Peyer's patch (tissue), 4 donors: ENCODE measurements around the gene MLX. TPM values are rescaled to one million over a fixed set of nuclear protein-coding genes. Genes with fewer than 3 reads are reported as not detected.
A peak's percentile ranks its signal among the peaks of the same experiment; 100 is the strongest.
"Not testable (repeated sequence)": the region's sequence is repeated elsewhere in the genome, so short reads cannot be mapped to it uniquely, and the experiment has no call there.

Experiments used
- DNase-seq, 3 donors: peaks; one replicate each; pipeline ENCODE4 v3.0.0-alpha.2; 2017 to 2019
- H3K27ac ChIP-seq, 4 donors: fragments of 200-600 bp; sonication (generic); one replicate each; pipeline ENCODE4 v1.5.1; 2016 to 2019
- H3K27me3 ChIP-seq, 2 donors: fragments of 200-600 bp; sonication (generic); one replicate each; pipeline ENCODE4 v1.5.1; 2019
- H3K36me3 ChIP-seq, 3 donors: fragments of 200-600 bp; sonication (generic); one replicate each; pipeline ENCODE4 v1.5.1; 2016 to 2019
- H3K4me1 ChIP-seq, 4 donors: fragments of 200-600 bp; sonication (generic); one replicate each; pipeline ENCODE4 v1.5.1; 2016 to 2019
- H3K4me3 ChIP-seq, 4 donors: fragments of 200-600 bp; sonication (generic); 1 replicate in 3 of 4; 2 replicates in 1 of 4; pipeline ENCODE4 v1.5.1; 2016 to 2019; ENCODE audit warnings: mild to moderate bottlenecking in 1 of 4
- H3K9me3 ChIP-seq, 4 donors: fragments of 200-600 bp; sonication (generic); one replicate each; pipeline ENCODE4 v1.5.1; 2016 to 2019; ENCODE audit warnings: mild to moderate bottlenecking in 1 of 4
- CTCF ChIP-seq, 6 experiments: fragments of 450-650 bp in 4 of 6; fragments of 200-600 bp in 2 of 6; sonication (generic) in 1 of 6; IDR thresholded peaks; one replicate each; pipeline ENCODE4 v1.5.1; 2017 to 2019; ENCODE audit warnings: antibody characterized with exemption in 6 of 6, mild to moderate bottlenecking in 3 of 6, moderate library complexity in 1 of 6
- POLR2A ChIP-seq, 2 donors: fragments of 450-650 bp; IDR thresholded peaks; one replicate each; pipeline ENCODE4 v1.5.1; 2017; ENCODE audit warnings: antibody characterized with exemption in 2 of 2, mild to moderate bottlenecking in 2 of 2, moderate library complexity in 2 of 2
- total RNA-seq, 4 donors: library from RNA; depleted of rRNA; stranded (reverse); fragments of >200 nt; gene quantifications; one replicate each; pipeline ENCODE4 v1.1.0, GENCODE V29; 2016

MLX gene
- total RNA-seq, 4 donors from 2014 or later = 65.2 to 180 (median 133) TPM

GRCh38 chr17:42553866-42554249 is 13.0 kb upstream of the MLX start:
- DNase-seq = no peak
- H3K9me3 ChIP-seq = no peaks in the 10 kb centered on the region
- H3K4me3 ChIP-seq = peak overlapping the region; percentile 57 to 90 (median 84)

GRCh38 chr17:42554250-42555121 is 12.4 kb upstream of the MLX start:
- Histone ChIP-seq H3K4me3 (peak overlapping the region; percentile 57 to 90 (median 84)), H3K27me3 (no peaks in the 10 kb centered on the region), H3K27ac (peak overlapping the region; percentile 85 to 93 (median 90)), H3K9me3 (no peaks in the 10 kb centered on the region), H3K36me3 (no peaks in the 10 kb centered on the region), H3K4me1 (peaks cover 0 to 27% (median 12%) of the 10 kb centered on the region in 4 donors)
- TF ChIP-seq POLR2A (IDR thresholded peaks at IDR 0.05) (peak; percentile 79 to 80), CTCF (IDR thresholded peaks at IDR 0.05) (no peak)
- peak; percentile 92 to 97 (median 93) for DNase-seq

More at GRCh38 chr17:42553866-42554249, 13.0 kb upstream of the MLX start:
- TF ChIP-seq POLR2A (IDR thresholded peaks at IDR 0.05) = no peak
- TF ChIP-seq CTCF (IDR thresholded peaks at IDR 0.05) = peak in 1 of 6 experiments; percentile 13
- no peaks in the 10 kb centered on the region for H3K27me3 ChIP-seq
- H3K36me3 ChIP-seq = no peaks in the 10 kb centered on the region
- peaks cover 0 to 30% (median 12%) of the 10 kb centered on the region in 4 donors for H3K4me1 ChIP-seq
- peak overlapping the region; percentile 85 to 93 (median 90) for H3K27ac ChIP-seq

- H3K9me3 ChIP-seq = no peaks in the 10 kb centered on the region
- H3K27ac ChIP-seq = peak overlapping the region; percentile 85 to 93 (median 90)
- TF ChIP-seq CTCF (IDR thresholded peaks at IDR 0.05) (no peak), POLR2A (IDR thresholded peaks at IDR 0.05) (no peak)
- peaks cover 0 to 27% (median 12%) of the 10 kb centered on the region in 4 donors for H3K4me1 ChIP-seq
- peak overlapping the region; percentile 57 to 90 (median 84) for H3K4me3 ChIP-seq
- H3K27me3 ChIP-seq = no peaks in the 10 kb centered on the region
- no peak for DNase-seq
- H3K36me3 ChIP-seq = no peaks in the 10 kb centered on the region
Observed at GRCh38 chr17:42555122-42555622, 11.7 kb upstream of the MLX start.

- H3K36me3 ChIP-seq, H3K9me3 ChIP-seq, H3K27ac ChIP-seq, H3K27me3 ChIP-seq, H3K4me3 ChIP-seq, DNase-seq: not testable (repeated sequence)
- H3K4me1 ChIP-seq = peaks cover 0 to 27% (median 12%) of the 10 kb centered on the region in 4 donors
Observed at GRCh38 chr17:42555961-42556617, 10.8 kb upstream of the MLX start.

GRCh38 chr17:42559075-42559474 is 7.8 kb upstream of the MLX start:
- H3K9me3 ChIP-seq = no peaks in the 10 kb centered on the region
- peaks cover 0 to 38% (median 25%) of the 10 kb centered on the region in 4 donors for H3K4me1 ChIP-seq
- H3K27ac ChIP-seq = no peak overlapping the region
- no peaks in the 10 kb centered on the region for H3K27me3 ChIP-seq
- peak in 1 of 3 donors; percentile 65 for DNase-seq
- TF ChIP-seq POLR2A (IDR thresholded peaks at IDR 0.05) (no peak), CTCF (IDR thresholded peaks at IDR 0.05) (no peak)
- H3K36me3 ChIP-seq = peaks cover 0 to 6% (median 0%) of the 10 kb centered on the region in 3 donors
- H3K4me3 ChIP-seq = no peak overlapping the region
